SW480 (cell line): Measurements from ENCODE around the gene EEFSEC.

Experiments
- DNase-seq: peaks from one replicate; pipeline ENCODE4 v3.0.0-alpha.2; 2016; ENCODE audit warnings: low spot score

The EEFSEC gene

DNA sequence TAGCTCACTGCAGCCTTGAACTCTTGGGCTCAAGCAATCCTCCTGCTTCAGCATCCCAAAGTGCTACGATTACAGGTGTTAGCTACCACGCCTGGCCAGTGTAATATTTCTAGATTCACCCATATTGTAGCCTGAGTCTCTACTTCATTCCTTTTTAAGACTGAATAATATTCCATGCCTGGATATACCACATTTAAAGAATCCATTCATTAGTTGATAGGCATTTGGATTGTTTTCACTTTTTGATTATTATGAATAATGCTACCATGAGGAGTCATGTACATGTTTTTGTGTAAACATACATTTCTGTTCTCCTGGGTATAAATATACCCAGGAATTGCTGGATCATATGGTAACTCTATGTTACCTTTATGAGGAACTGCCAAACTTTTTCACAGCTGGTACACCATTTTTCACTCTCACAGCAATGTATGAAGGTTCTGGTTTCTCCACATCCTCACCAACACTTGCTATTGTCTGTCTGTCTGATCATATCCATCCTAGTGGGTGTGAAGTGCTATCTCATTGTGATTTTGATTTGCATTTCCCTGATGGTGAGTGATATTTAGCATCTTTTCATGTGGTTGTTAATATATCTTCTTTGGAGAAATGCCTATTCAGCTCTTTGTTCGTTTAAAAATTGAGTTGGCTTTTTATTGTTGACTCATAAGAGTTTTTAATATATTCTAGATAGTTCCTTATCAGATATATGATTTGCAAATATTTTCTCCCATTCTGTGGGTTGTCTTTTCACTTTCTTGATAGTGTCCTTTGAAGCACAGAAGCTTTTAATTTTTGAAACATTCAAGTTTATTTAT lies 32.6 kb downstream of the EEFSEC start:
- no peak for DNase-seq

DNA sequence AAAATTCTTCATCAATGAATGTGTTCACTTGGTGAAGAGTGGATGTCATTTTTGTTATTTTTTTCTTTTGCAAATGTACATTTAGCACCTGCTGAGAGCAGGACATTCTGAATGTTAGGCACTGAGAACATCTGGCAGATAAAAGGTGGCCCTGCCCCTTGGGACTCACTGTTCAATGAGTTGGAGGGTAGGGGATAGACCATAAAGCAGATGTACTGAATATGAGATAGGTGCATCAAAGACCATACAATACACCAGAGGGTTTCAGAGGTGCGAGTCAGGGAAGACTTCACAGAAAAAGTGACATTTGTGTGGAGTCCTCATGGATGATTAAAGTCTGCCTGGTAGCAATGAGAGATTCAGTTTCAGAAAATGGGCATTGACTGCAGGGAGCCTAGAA lies 34.2 kb downstream of the EEFSEC start:
- DNase-seq, result no peak

DNA sequence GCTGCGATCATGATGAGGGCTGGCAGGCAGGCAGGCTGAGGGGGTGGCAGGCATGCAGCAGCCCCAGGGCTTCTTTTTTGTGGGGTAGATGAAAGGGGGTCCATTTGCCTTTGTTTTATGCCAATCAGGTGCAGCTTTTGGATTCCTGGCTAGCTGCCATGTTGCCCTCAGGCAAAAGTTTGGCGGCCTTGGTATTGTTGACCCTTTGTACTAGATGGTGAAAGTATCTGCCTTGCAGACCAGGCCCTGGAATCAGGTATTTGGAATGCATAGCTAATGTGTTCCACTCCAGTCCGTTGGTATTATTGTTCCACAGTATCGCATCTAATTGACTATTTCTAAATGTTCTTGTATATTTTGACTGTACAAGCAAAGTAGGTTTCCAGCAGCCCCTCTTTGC lies 35.0 kb downstream of the EEFSEC start:
- no peak for DNase-seq

DNA sequence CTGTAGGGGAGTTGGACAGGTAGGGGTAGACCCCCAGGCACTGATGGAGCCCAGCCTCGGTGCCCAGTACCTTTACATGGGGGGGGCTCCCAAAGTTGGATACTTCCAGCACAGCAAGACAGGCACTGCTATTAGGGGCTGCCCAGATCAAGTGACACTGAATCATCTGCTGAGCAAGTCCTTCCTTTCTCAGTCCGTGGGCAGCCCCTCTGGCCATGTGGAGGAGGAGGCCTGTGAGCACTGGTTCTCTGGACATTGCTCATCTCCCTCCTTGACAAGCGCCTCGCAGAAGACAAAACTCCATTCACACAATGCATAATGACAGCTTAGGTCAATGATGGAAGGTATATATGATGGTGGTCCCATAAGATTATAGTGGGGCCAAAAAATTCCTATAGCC lies 35.7 kb downstream of the EEFSEC start:
- no peak for DNase-seq

DNA sequence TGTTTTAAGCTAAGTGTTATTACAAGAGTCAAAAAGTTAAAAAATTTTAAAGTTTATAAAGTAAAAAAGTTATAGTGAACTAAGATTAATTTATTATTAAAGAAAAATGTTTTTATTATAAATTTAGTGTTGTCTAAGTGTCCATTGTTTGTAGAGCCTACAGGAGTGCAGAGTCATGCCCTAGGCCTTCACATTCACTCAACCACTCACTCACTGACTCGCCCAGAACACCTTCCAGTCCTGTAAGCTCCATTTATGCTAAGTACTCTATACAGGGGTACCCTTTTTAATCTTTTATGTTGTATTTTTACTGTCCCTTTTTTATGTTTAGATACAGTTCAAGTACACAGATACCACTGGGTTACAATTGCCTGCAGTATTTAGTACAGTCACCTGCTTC lies 37.2 kb downstream of the EEFSEC start:
- no peak for DNase-seq

DNA sequence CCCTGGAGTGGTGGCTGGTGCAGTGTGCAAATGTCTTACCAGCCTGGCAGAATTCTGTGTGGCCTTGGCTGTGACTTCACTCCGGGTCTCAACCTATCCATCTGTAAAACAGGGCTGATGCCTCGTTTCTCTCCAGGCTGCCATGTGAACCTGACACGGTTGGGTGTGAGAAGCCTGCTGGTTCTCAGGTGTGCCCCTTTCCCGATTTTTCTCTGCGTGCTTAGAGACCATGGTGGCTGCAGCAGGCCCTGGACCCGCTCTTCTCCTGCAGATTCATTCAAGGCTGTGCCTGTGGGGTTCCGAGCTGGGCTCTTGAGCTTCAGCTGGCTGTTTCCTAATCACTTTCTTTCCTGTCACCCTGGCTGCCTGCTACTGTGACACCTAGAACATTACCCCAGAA lies 38.9 kb downstream of the EEFSEC start:
- DNase-seq, result no peak

DNA sequence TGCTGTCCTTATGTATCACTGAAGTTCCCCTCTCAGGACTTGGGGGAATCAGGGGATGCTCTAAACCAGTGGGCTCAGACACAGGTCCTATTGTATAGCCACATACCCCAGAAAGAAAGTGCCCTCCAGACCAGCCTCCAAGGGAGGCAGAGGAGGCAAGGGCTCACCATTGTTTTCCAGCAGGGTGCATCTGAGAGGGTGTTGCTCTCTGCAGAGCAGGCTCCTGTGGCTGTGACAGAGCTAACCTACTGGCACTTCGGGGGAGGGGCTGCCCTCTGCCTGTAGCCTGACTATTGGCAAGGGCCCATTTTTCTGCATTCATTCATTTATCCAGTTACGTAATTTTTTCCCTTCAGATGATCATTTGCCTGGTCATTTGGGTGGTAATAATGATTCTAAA lies 39.9 kb downstream of the EEFSEC start:
- DNase-seq, result no peak

DNA sequence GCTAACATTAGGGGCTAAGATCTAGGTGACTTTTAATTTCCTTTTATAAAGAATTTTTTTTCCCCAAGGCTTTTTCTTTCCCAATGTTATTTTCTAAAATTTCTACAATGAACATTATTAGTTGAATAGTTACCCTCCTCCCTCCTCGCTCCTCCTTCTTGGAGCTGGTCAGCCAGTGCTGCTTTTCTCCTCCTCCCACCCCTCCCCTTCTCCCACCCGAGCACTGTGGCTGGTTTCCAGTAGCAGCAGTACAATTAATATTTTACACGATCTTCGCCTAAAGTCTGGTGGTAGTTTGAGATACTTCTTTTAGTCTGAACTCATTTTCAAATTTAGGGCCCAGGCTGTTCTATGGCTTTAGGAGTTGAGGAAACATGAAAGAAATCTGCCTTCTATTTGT lies 41.6 kb downstream of the EEFSEC start:
- no peak for DNase-seq

DNA sequence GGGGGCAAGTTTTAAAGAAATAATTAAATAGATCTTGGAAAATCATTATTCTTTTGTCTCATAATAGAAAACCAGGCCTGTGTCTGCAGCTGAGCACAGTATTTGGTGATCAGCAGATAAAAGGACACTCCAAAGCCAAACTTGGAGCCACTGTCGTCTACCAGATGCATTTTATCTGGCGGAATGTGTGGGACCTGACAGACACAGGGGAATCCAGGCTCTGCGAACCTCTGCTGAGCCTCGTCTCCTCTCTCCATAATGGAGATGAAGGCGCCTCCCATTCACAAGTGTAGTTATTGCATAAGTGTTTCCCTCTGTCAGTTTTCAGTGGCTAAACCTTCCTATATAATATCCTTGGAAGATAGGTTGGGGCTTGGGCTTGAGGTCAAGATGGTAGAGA lies 42.1 kb downstream of the EEFSEC start:
- DNase-seq, result no peak

DNA sequence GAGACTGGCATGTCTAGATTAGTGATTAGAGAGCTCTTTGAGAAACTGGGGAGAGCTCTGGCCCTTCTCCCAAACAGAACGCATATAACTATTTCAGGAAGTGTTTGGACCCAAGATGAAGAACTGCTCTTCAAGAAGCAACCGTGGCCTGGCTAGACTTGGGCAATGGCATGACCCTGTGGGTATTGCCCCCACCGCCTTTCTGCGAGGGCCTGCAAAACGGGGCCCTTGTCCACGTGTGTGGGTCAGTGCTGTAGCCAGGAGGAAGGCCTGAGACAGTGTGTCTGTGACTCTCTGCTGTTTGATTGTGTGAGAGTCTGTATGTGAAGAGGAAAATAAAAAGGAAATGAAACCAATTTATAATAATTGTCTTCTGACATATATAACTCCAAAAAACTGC lies 42.5 kb downstream of the EEFSEC start:
- no peak for DNase-seq

DNA sequence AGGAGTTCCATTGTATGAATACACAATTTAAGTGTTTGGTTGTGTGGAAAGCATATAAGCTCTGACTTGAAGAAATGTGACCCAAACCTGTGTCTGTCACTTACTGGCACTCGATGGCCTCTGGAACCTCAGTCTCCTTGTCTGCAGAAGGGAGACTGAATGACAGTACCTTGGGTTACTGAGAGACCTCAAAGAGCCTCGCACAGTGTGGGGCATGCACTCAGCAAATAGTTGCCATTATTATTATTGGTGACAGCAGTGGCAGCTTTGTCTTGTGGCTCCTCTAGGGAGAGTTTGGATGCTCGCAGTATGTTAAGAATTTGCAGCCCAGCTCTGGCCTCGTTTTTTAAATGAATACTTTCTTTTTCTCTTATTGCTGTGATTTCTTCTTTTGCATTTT lies 43.4 kb downstream of the EEFSEC start:
- no peak for DNase-seq

DNA sequence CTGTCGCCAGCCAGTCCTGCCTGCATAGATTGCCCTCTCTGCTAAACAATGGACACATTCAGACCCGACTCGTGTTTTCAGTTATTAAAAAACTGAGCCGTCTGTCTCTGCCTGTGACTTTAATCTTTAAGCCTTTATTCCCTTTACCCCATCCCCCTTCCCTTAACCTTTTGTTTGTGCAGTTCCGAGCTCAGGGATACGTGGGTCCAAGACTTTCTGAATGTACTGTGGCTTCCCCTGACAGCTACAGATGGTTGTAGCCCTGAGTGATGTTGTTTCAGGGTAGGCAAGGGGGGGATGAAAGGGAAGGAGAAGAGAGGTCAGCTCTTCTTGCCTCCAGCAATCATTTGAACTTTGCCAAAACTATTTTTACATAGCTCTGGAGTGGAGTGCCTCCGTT lies 44.6 kb downstream of the EEFSEC start:
- no peak for DNase-seq

DNA sequence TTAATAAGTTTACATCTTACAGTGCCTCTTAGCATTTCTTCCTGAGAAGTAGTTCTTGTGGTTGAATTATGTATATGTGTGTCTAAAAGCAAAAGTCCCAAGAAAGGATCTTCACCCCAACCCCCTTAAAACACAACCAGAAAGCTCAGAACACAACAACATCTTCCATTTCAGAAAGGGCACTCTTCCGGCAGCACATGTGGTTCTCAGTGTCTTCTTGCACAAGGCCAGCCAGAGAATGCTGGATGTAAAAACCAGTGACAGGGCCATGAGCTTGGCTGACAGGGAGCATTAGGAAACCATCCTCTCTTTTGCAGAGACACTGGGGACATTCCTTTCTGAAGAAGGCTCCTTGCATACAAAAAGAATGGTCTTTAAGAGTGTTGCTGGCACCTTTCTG lies 45.0 kb downstream of the EEFSEC start:
- DNase-seq, result no peak

DNA sequence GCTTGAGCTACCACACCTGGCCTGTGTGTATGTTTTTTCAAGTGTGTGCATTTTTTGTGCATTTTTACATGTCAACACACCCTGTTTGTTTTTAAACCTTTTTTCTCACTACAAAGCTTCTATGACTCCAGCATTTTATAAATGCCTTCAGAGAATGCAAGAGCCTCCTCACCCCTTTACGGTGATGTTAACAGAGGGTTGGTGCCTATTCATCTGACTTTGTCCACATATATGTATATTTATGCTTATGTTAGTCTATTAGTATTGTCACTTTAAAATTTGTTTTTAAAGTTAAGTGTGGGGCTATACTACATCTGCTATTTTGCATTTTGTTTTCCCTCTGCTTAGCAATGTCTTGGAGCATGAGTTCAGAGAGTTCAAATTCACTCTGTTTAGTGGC lies 45.8 kb downstream of the EEFSEC start:
- DNase-seq, result no peak

DNA sequence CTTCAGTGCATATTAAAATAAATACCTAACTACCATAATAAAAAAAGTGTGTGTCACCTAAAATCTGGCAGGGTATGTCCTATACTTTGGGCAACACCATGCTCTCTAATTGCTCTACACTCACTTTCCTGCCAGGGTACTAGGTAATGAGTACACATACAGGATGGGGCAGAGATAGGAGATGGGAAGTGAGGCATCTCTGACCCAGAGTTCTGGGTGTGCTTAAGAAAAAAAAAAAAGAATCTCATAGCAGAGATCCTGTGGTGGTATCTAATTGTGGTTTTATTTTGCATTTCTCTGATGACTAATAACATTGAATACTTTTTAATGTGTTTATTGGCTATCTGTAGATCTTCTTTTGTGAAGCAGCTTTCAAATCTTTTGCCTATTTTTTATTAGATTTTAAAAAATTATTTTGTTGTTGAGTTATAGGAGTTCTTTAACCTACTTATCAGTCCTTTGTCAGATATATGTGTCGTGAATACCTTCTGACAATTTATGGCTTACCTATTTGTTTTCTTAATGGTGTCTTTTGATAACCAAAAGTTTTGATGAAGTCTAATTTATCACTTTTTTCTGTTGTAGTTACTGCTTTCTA lies 48.0 kb downstream of the EEFSEC start:
- DNase-seq, result no peak

DNA sequence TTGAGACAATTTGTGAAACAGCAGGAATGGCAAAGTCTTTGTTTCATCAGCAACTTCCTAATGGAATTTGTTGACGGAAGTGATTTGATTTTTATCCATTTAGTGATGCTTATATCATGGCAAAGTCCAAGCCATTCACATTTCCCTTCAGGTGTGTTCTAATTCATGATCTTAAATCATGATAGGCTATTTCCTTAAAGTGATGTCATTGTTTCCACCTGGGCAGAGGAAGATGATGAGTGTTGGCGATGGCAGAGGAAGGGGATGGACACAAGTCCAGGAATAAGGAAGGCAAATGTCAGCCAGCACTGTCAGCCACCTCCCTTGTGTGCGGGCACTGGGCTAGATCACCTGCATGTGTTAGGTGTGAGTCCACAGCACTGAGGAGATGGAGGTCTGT lies 49.9 kb downstream of the EEFSEC start:
- DNase-seq, result no peak

DNA sequence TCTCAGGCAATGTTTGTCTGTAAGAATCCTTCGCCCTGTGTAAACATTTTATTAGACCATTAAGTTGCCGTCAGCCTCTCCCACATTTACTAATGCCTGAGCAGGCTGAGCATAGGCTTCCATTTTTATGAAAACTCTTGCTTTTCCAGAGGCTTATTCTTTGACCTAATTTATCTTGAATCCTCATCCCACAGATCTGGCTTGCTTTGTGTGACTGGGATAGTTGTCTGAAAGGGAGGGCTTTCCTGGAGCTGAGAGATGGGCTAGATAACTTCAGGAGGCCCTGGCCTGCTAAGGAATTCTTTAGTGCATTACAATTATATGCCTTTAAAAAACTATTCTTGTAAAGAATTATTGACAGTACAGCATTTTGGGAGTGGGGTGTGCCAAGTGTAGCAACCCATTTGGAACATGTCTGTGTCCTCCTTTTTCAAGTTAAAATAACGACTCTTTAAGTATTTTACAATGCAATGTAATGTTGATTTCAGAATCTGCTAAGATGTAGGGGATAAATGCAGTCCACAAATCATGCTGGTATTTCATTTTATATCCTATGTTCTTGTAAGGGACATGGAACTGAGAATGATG lies 52.4 kb downstream of the EEFSEC start:
- DNase-seq, result no peak

DNA sequence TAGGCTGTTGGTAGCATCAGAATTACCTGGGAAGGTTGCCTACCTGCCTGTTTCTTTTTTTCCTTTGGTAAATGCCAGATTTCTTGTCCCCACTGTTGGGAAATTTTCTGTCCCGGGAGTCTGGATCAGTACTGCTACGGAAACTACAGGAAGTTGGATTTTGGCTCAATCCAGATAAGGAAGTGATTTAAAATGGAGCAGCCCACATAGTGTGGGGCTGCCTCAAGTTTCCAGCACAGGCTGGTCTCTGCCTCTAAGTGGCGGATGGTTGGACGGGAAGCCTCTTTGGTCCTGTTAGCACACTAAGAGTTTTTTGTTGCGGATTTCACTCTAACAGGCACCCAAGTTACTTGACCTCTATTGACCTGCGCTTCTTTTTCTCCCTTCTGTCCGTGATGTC lies 54.7 kb downstream of the EEFSEC start:
- DNase-seq, result no peak

DNA sequence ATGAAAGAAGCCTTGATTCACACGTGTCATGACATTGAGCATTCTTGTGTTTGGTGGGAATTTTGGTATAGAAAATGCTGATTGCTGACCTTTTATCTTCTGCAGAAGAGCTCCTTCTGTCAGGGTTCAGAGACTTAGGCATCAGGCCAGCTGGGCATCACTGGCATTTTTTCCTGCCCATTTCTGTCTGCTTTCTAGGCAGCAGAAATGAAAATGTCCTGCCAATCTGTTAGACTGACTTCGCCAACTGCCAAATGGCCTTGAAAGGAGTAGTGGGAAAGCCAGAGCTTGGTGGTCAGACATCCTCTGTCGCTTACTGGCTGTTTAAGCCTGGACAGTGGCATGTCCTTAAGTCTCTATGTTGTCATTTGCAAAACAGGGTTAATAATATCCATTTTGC lies 57.4 kb downstream of the EEFSEC start:
- DNase-seq, result no peak

DNA sequence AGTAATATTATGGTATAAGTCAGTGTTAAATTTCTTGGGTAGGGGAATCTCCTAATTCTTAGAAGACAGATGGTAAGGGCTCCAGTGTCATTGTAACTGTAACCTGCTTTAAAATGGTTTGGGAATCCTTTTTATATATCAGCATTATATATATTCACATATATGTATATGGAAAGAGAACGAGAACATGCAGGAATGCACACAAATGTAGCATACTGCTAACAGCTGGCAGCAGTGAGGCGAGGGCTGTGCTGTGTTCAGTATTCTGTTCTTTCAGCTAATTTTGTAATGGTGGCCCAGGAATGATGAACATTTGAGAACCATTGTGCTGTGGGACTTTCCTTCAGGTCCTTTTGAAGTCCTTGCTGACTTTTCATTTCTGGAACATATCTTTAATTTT lies 60.8 kb downstream of the EEFSEC start:
- DNase-seq, result no peak

DNA sequence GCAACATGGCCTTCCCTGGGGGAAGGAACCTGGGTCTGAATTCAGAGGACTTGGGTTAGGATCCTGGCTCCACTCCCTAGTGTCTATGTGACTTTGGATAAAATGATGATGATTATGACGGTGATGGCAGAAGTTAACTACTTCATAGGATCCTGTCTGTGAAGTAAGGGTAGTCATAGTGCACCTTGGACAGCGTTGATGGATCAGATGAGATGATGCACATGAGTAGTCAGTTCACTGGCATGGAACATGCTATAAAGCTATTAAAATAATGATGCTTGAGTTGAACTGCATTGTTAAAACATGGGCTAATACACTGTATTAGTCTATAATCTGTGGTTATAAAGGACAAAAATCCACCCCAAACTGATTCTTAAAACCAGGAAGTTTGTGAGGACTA lies 62.0 kb downstream of the EEFSEC start:
- DNase-seq, result no peak

DNA sequence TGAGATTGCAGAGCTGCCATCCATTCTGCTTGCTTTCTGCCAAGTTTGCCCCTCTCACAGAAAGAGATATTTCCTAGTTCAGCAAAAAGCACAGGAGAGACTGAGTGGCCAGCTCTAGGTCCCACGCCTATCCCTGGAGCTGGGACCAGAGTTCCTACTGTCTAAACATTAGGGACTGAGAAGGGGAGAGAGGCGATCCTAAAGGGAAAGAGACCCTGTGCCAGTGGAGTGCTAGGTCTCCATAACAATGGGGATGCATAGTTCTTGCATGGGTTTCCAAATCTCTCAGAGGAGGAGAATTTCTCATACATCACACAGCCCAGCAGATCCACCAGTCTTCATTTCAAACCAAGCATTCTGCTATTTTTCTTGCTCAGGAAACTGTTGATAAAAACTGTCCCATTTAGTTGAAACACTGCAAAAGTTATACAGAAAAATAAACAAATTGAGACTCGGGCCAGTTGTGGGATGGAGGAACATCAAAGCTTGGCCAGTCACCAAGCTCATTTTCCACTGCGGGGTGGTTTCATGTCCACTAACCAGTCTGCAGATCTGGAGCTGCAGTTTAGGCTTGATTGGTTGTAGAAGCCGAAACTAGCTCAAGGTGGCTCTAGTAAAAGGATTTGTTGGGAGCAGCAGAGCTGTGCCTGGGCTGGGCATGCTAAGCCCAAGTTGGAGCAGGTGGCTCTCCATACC lies 62.7 kb downstream of the EEFSEC start:
- DNase-seq, result no peak
